GM23248 (cell line): ENCODE data around the gene LHX1.

Source experiments
- EZH2 ChIP-seq: fragments of 200-600 bp; sonication (generic); IDR thresholded peaks from 2 replicates; pipeline ENCODE4 v1.6.1; 2018; ENCODE audit warnings: antibody characterized with exemption, mild to moderate bottlenecking; ENCODE audit not compliant: insufficient read depth, poor library complexity, severe bottlenecking
- EZH2phosphoT487 ChIP-seq: fragments of 200-600 bp; sonication (generic); IDR thresholded peaks from 2 replicates; pipeline ENCODE4 v1.6.1; 2018; ENCODE audit warnings: antibody characterized with exemption, moderate library complexity, mild to moderate bottlenecking, low read depth; ENCODE audit not compliant: insufficient read depth

- no peak for TF ChIP-seq EZH2phosphoT487
- no peak for TF ChIP-seq EZH2
Measured at GRCh38 chr17:36989173-36989572, 51.9 kb downstream of the LHX1 start.
